ENCODE results near the gene ELFN1.

The ELFN1 gene

GRCh38 chr7:1642291-1642731 lies 27.8 kb upstream of the ELFN1 start:
- peaks cover 4% of the 10 kb centered on the region; the same call in 1 of the 2 replicates for H3K9me3 ChIP-seq (ENCODE audit: insufficient read depth, low read depth, low read length)
- H3K36me3 ChIP-seq (ENCODE audit: insufficient read depth, low read length) = no peaks in the 10 kb centered on the region
- H3K9me2 ChIP-seq (replicated peaks; ENCODE audit: low read depth, low read length) = no peaks in the 10 kb centered on the region
- TF ChIP-seq, protein P1, sequence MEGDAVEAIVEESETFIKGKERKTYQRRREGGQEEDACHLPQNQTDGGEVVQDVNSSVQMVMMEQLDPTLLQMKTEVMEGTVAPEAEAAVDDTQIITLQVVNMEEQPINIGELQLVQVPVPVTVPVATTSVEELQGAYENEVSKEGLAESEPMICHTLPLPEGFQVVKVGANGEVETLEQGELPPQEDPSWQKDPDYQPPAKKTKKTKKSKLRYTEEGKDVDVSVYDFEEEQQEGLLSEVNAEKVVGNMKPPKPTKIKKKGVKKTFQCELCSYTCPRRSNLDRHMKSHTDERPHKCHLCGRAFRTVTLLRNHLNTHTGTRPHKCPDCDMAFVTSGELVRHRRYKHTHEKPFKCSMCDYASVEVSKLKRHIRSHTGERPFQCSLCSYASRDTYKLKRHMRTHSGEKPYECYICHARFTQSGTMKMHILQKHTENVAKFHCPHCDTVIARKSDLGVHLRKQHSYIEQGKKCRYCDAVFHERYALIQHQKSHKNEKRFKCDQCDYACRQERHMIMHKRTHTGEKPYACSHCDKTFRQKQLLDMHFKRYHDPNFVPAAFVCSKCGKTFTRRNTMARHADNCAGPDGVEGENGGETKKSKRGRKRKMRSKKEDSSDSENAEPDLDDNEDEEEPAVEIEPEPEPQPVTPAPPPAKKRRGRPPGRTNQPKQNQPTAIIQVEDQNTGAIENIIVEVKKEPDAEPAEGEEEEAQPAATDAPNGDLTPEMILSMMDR (conservative IDR thresholded peaks at IDR 0.05; ENCODE audit: low read length) = no peak
- TF ChIP-seq EZH2phosphoT487 (IDR thresholded peaks at IDR 0.05; ENCODE audit: borderline replicate concordance) = no peak
- H3K4me3 ChIP-seq (ENCODE audit: low read length, poor library complexity, severe bottlenecking) = no peak overlapping the region
- H4K20me1 ChIP-seq (ENCODE audit: insufficient read depth, low read length, poor library complexity, severe bottlenecking) = no peaks in the 10 kb centered on the region
- H3K27me3 ChIP-seq (ENCODE audit: insufficient read depth, low read length, poor library complexity, severe bottlenecking) = no peaks in the 10 kb centered on the region
- H3K79me2 ChIP-seq (ENCODE audit: insufficient read depth, low read length) = no peaks in the 10 kb centered on the region
- no peak overlapping the region for H3K9ac ChIP-seq (ENCODE audit: low read depth, low read length, poor library complexity, severe bottlenecking)
- no peaks in the 10 kb centered on the region for H3K4me1 ChIP-seq (ENCODE audit: insufficient read depth, low read length, poor library complexity, severe bottlenecking)
- H3F3A ChIP-seq (ENCODE audit: low read depth) = no peaks in the 10 kb centered on the region
- H2AFZ ChIP-seq (ENCODE audit: low read length) = no peak overlapping the region
- H3K4me2 ChIP-seq (ENCODE audit: low read depth, low read length, poor library complexity, severe bottlenecking) = no peak overlapping the region

- H4K20me1 ChIP-seq (ENCODE audit: insufficient read depth, low read length, poor library complexity, severe bottlenecking) = no peaks in the 10 kb centered on the region
- TF ChIP-seq, protein P1 (conservative IDR thresholded peaks at IDR 0.05; ENCODE audit: low read length) = no peak
- no peak for TF ChIP-seq EZH2phosphoT487 (IDR thresholded peaks at IDR 0.05; ENCODE audit: borderline replicate concordance)
- no peaks in the 10 kb centered on the region for H3K9me2 ChIP-seq (replicated peaks; ENCODE audit: low read depth, low read length)
- no peaks in the 10 kb centered on the region for H3K9me3 ChIP-seq (ENCODE audit: insufficient read depth, low read depth, low read length)
- H3K4me3 ChIP-seq (ENCODE audit: low read length, poor library complexity, severe bottlenecking) = no peak overlapping the region
- H3K4me2 ChIP-seq (ENCODE audit: low read depth, low read length, poor library complexity, severe bottlenecking) = no peak overlapping the region
- H3K9ac ChIP-seq (ENCODE audit: low read depth, low read length, poor library complexity, severe bottlenecking) = no peak overlapping the region
- H2AFZ ChIP-seq (ENCODE audit: low read length) = no peak overlapping the region
- no peaks in the 10 kb centered on the region for H3K27me3 ChIP-seq (ENCODE audit: insufficient read depth, low read length, poor library complexity, severe bottlenecking)
- no peaks in the 10 kb centered on the region for H3K79me2 ChIP-seq (ENCODE audit: insufficient read depth, low read length)
- H3K36me3 ChIP-seq (ENCODE audit: insufficient read depth, low read length) = no peaks in the 10 kb centered on the region
- no peaks in the 10 kb centered on the region for H3K4me1 ChIP-seq (ENCODE audit: insufficient read depth, low read length, poor library complexity, severe bottlenecking)
- no peaks in the 10 kb centered on the region for H3F3A ChIP-seq (ENCODE audit: low read depth)
Measured at GRCh38 chr7:1643270-1644092, 26.6 kb upstream of the ELFN1 start.

- Histone ChIP-seq H3K36me3 (ENCODE audit: insufficient read depth, low read length) (no peaks in the 10 kb centered on the region), H3K79me2 (ENCODE audit: insufficient read depth, low read length) (no peaks in the 10 kb centered on the region), H3K9ac (ENCODE audit: low read depth, low read length, poor library complexity, severe bottlenecking) (no peak overlapping the region), H3F3A (ENCODE audit: low read depth) (no peaks in the 10 kb centered on the region), H3K4me1 (ENCODE audit: insufficient read depth, low read length, poor library complexity, severe bottlenecking) (no peaks in the 10 kb centered on the region), H3K4me2 (ENCODE audit: low read depth, low read length, poor library complexity, severe bottlenecking) (no peak overlapping the region), H2AFZ (ENCODE audit: low read length) (no peak overlapping the region), H3K4me3 (ENCODE audit: low read length, poor library complexity, severe bottlenecking) (no peak overlapping the region), H3K27me3 (ENCODE audit: insufficient read depth, low read length, poor library complexity, severe bottlenecking) (no peaks in the 10 kb centered on the region), H3K9me2 (replicated peaks; ENCODE audit: low read depth, low read length) (no peaks in the 10 kb centered on the region), H3K9me3 (ENCODE audit: insufficient read depth, low read depth, low read length) (no peaks in the 10 kb centered on the region), H4K20me1 (ENCODE audit: insufficient read depth, low read length, poor library complexity, severe bottlenecking) (no peaks in the 10 kb centered on the region)
- TF ChIP-seq EZH2phosphoT487 (IDR thresholded peaks at IDR 0.05; ENCODE audit: borderline replicate concordance) = no peak
- TF ChIP-seq, protein P1 (conservative IDR thresholded peaks at IDR 0.05; ENCODE audit: low read length) = no peak
Measured at GRCh38 chr7:1644341-1645070, 25.6 kb upstream of the ELFN1 start.

Measured in Loucy (cell line).